Measurements from ENCODE around the gene CPD. TPM values are rescaled to one million over a fixed set of nuclear protein-coding genes. Genes with fewer than 3 reads are reported as not detected.

CPD gene
- polyA plus RNA-seq, 1 donor (not counting 4 experiments of a cell fraction or from before 2014, with no cell fraction given) = 30.5 TPM

- DNase-seq (ENCODE audit: low read depth, low spot score) = no peak
- Histone ChIP-seq H3K9me3 (ENCODE audit: control insufficient read depth, low read depth, low read length) (no peaks in the 10 kb centered on the region), H4K20me1 (ENCODE audit: control insufficient read depth, extremely low read depth, insufficient read depth, low read length) (no peaks in the 10 kb centered on the region), H3K4me2 (ENCODE audit: control insufficient read depth, extremely low read depth, insufficient read depth, low read depth, low read length) (no peak overlapping the region), H3K9ac (ENCODE audit: control insufficient read depth, extremely low read depth, insufficient read depth, low read length) (no peak overlapping the region), H2AFZ (ENCODE audit: control insufficient read depth, low read length) (no peak overlapping the region), H3K9me1 (ENCODE audit: control insufficient read depth, extremely low read depth, insufficient read depth, low read length) (no peaks in the 10 kb centered on the region), H3K27ac (ENCODE audit: control insufficient read depth, insufficient read depth, low read length) (no peak overlapping the region), H3K4me1 (ENCODE audit: control insufficient read depth, extremely low read depth, insufficient read depth, low read length) (peaks cover 9% of the 10 kb centered on the region), H3K4me3 (ENCODE audit: control insufficient read depth in 2 of 3, extremely low read depth in 1 of 3, insufficient read depth in 2 of 3, low read depth in 1 of 3, low read length in 3 of 3) (no peak overlapping the region), H3K79me2 (ENCODE audit: control insufficient read depth, insufficient read depth, low read length) (peaks cover 5% of the 10 kb centered on the region), H3K27me3 (ENCODE audit: control insufficient read depth, extremely low read depth, insufficient read depth, low read length) (no peaks in the 10 kb centered on the region), H3K36me3 (ENCODE audit: control insufficient read depth in 2 of 2, extremely low read depth in 1 of 2, insufficient read depth in 2 of 2, low read length in 2 of 2) (peaks cover 0 to 2% of the 10 kb centered on the region in 2 experiments)
- no peak for FAIRE-seq
- dilution Hi-C loops (cut with MboI; ENCODE audit: extremely low pct_ligation_motif_present, low sequenced_read_pairs) = loop anchor here (5.0 kb wide), 1 partner anchor 76 kb away; no protein-coding TSS in a partner anchor
- TF ChIP-seq CTCF (optimal IDR thresholded peaks at IDR 0.05 in 1 of 3, IDR thresholded peaks at IDR 0.05 in 1 of 3, conservative IDR thresholded peaks at IDR 0.05 in 1 of 3; ENCODE audit: extremely low read depth in 1 of 3, insufficient read depth in 2 of 3, low read length in 3 of 3) = no peak
- no peak for TF ChIP-seq EZH2 (IDR thresholded peaks at IDR 0.05; ENCODE audit: low read length)
These were observed 89.7 kb downstream of the CPD start for GRCh38 chr17:30468465-30468864.

- DNase-seq (ENCODE audit: low read depth, low spot score) (no peak), FAIRE-seq (peak; percentile 84)
- Histone ChIP-seq H3K4me3 (ENCODE audit: control insufficient read depth in 2 of 3, extremely low read depth in 1 of 3, insufficient read depth in 2 of 3, low read depth in 1 of 3, low read length in 3 of 3) (peak overlapping the region; percentile 42 to 90 (median 88)), H2AFZ (ENCODE audit: control insufficient read depth, low read length) (peak overlapping the region; percentile 95), H3K9me3 (ENCODE audit: control insufficient read depth, low read depth, low read length) (no peaks in the 10 kb centered on the region), H3K4me1 (ENCODE audit: control insufficient read depth, extremely low read depth, insufficient read depth, low read length) (peaks cover 13% of the 10 kb centered on the region), H3K9ac (ENCODE audit: control insufficient read depth, extremely low read depth, insufficient read depth, low read length) (peak overlapping the region; percentile 79), H3K79me2 (ENCODE audit: control insufficient read depth, insufficient read depth, low read length) (peaks cover 6% of the 10 kb centered on the region), H3K27ac (ENCODE audit: control insufficient read depth, insufficient read depth, low read length) (peak overlapping the region; percentile 72), H3K27me3 (ENCODE audit: control insufficient read depth, extremely low read depth, insufficient read depth, low read length) (no peaks in the 10 kb centered on the region), H3K36me3 (ENCODE audit: control insufficient read depth in 2 of 2, extremely low read depth in 1 of 2, insufficient read depth in 2 of 2, low read length in 2 of 2) (peaks cover 0 to 2% of the 10 kb centered on the region in 2 experiments), H3K9me1 (ENCODE audit: control insufficient read depth, extremely low read depth, insufficient read depth, low read length) (no peaks in the 10 kb centered on the region), H4K20me1 (ENCODE audit: control insufficient read depth, extremely low read depth, insufficient read depth, low read length) (no peaks in the 10 kb centered on the region), H3K4me2 (ENCODE audit: control insufficient read depth, extremely low read depth, insufficient read depth, low read depth, low read length) (peak overlapping the region; percentile 99)
- no peak for TF ChIP-seq CTCF (optimal IDR thresholded peaks at IDR 0.05 in 1 of 3, IDR thresholded peaks at IDR 0.05 in 1 of 3, conservative IDR thresholded peaks at IDR 0.05 in 1 of 3; ENCODE audit: extremely low read depth in 1 of 3, insufficient read depth in 2 of 3, low read length in 3 of 3)
- TF ChIP-seq EZH2 (IDR thresholded peaks at IDR 0.05; ENCODE audit: low read length) = no peak
- dilution Hi-C loops (cut with MboI; ENCODE audit: extremely low pct_ligation_motif_present, low sequenced_read_pairs) = no loop called here
These were observed 93.6 kb downstream of the CPD start for GRCh38 chr17:30472238-30472890.

Measured in keratinocyte (primary cell).